ENCODE results near the gene CAMK1D. TPM values are rescaled to one million over a fixed set of nuclear protein-coding genes. Genes with fewer than 3 reads are reported as not detected.

CAMK1D gene
- total RNA-seq, 1 experiment from 2014 or later: 10.2 TPM

- no peak for TF ChIP-seq ZSCAN18 (CRISPR knock-in tag; IDR thresholded peaks at IDR 0.05)
- TF ChIP-seq PRRX2 (CRISPR knock-in tag; IDR thresholded peaks at IDR 0.05): no peak
- no peak for TF ChIP-seq ZNF121 (CRISPR knock-in tag; IDR thresholded peaks at IDR 0.05)
Observed at GRCh38 chr10:12484941-12485805, 135.8 kb downstream of the CAMK1D start (continued).

GRCh38 chr10:12487366-12487765 lies 138.0 kb downstream of the CAMK1D start:
- Mint-ChIP-seq H3K4me3 (no peak overlapping the region), H3K27me3 (ENCODE audit: low read depth) (no peaks in the 10 kb centered on the region), H3K27ac (no peak overlapping the region), H3K4me1 (peaks cover 37% of the 10 kb centered on the region), H3K9me3 (no peaks in the 10 kb centered on the region), H3K36me3 (no peaks in the 10 kb centered on the region)
- ATAC-seq (no peak), DNase-seq (ENCODE audit: low spot score) (no peak)
- ChIA-PET CTCF (interaction anchor here (1.6 kb wide), 1 partner anchor 169 kb away, joined by 5 read pairs; no protein-coding TSS in a partner anchor), POLR2A (no interaction called here)
- TF ChIP-seq, protein P1, sequence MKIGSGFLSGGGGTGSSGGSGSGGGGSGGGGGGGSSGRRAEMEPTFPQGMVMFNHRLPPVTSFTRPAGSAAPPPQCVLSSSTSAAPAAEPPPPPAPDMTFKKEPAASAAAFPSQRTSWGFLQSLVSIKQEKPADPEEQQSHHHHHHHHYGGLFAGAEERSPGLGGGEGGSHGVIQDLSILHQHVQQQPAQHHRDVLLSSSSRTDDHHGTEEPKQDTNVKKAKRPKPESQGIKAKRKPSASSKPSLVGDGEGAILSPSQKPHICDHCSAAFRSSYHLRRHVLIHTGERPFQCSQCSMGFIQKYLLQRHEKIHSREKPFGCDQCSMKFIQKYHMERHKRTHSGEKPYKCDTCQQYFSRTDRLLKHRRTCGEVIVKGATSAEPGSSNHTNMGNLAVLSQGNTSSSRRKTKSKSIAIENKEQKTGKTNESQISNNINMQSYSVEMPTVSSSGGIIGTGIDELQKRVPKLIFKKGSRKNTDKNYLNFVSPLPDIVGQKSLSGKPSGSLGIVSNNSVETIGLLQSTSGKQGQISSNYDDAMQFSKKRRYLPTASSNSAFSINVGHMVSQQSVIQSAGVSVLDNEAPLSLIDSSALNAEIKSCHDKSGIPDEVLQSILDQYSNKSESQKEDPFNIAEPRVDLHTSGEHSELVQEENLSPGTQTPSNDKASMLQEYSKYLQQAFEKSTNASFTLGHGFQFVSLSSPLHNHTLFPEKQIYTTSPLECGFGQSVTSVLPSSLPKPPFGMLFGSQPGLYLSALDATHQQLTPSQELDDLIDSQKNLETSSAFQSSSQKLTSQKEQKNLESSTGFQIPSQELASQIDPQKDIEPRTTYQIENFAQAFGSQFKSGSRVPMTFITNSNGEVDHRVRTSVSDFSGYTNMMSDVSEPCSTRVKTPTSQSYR (CRISPR knock-in tag; IDR thresholded peaks at IDR 0.05): no peak
- no peak for TF ChIP-seq ZNF121 (CRISPR knock-in tag; IDR thresholded peaks at IDR 0.05)
- TF ChIP-seq HMGXB4 (CRISPR knock-in tag; IDR thresholded peaks at IDR 0.05): no peak
- no peak for TF ChIP-seq GRHL2 (CRISPR knock-in tag; IDR thresholded peaks at IDR 0.05; ENCODE audit: insufficient replicate concordance, severe bottlenecking)

GRCh38 chr10:12488626-12489025 lies 139.3 kb downstream of the CAMK1D start:
- H3K9me3 Mint-ChIP-seq: no peaks in the 10 kb centered on the region
- ATAC-seq: no peak
- H3K27me3 Mint-ChIP-seq (ENCODE audit: low read depth): no peaks in the 10 kb centered on the region
- H3K36me3 Mint-ChIP-seq: no peaks in the 10 kb centered on the region
- CTCF ChIA-PET: no interaction called here
- no peak overlapping the region for H3K4me3 Mint-ChIP-seq
- no peak overlapping the region for H3K27ac Mint-ChIP-seq
- DNase-seq (ENCODE audit: low spot score): no peak
- peaks cover 31% of the 10 kb centered on the region for H3K4me1 Mint-ChIP-seq
- POLR2A ChIA-PET: no interaction called here
- no peak for TF ChIP-seq ETV6 (CRISPR knock-in tag; IDR thresholded peaks at IDR 0.05)
- TF ChIP-seq MXD4 (CRISPR knock-in tag; IDR thresholded peaks at IDR 0.05; ENCODE audit: borderline replicate concordance): no peak
- no peak for TF ChIP-seq SMAD4 (CRISPR knock-in tag; IDR thresholded peaks at IDR 0.05)
- no peak for TF ChIP-seq E2F5 (CRISPR knock-in tag; IDR thresholded peaks at IDR 0.05)
- no peak for TF ChIP-seq GRHL2 (CRISPR knock-in tag; IDR thresholded peaks at IDR 0.05; ENCODE audit: insufficient replicate concordance, severe bottlenecking)
- TF ChIP-seq, protein P2, sequence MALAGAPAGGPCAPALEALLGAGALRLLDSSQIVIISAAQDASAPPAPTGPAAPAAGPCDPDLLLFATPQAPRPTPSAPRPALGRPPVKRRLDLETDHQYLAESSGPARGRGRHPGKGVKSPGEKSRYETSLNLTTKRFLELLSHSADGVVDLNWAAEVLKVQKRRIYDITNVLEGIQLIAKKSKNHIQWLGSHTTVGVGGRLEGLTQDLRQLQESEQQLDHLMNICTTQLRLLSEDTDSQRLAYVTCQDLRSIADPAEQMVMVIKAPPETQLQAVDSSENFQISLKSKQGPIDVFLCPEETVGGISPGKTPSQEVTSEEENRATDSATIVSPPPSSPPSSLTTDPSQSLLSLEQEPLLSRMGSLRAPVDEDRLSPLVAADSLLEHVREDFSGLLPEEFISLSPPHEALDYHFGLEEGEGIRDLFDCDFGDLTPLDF (CRISPR knock-in tag; IDR thresholded peaks at IDR 0.05): no peak
- no peak for TF ChIP-seq HMGXB4 (CRISPR knock-in tag; IDR thresholded peaks at IDR 0.05)
- TF ChIP-seq TEAD1 (CRISPR knock-in tag; IDR thresholded peaks at IDR 0.05): no peak
- TF ChIP-seq ZNF232 (CRISPR knock-in tag; IDR thresholded peaks at IDR 0.05): no peak
- no peak for TF ChIP-seq ZNF263 (CRISPR knock-in tag; IDR thresholded peaks at IDR 0.05; ENCODE audit: low read depth)
- TF ChIP-seq, protein P3, sequence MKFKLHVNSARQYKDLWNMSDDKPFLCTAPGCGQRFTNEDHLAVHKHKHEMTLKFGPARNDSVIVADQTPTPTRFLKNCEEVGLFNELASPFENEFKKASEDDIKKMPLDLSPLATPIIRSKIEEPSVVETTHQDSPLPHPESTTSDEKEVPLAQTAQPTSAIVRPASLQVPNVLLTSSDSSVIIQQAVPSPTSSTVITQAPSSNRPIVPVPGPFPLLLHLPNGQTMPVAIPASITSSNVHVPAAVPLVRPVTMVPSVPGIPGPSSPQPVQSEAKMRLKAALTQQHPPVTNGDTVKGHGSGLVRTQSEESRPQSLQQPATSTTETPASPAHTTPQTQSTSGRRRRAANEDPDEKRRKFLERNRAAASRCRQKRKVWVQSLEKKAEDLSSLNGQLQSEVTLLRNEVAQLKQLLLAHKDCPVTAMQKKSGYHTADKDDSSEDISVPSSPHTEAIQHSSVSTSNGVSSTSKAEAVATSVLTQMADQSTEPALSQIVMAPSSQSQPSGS (CRISPR knock-in tag; IDR thresholded peaks at IDR 0.05; ENCODE audit: borderline replicate concordance, low read depth): no peak
- TF ChIP-seq SP1 (CRISPR knock-in tag; conservative IDR thresholded peaks at IDR 0.05): no peak
- no peak for TF ChIP-seq JAZF1 (CRISPR knock-in tag; IDR thresholded peaks at IDR 0.05)
- no peak for TF ChIP-seq CREM (CRISPR knock-in tag; IDR thresholded peaks at IDR 0.05)
- TF ChIP-seq ZNF138 (CRISPR knock-in tag; conservative IDR thresholded peaks at IDR 0.05): no peak
- TF ChIP-seq EMX1 (CRISPR knock-in tag; IDR thresholded peaks at IDR 0.05): no peak
- TF ChIP-seq FOXK1 (CRISPR knock-in tag; IDR thresholded peaks at IDR 0.05): no peak

Measured in WTC11 (cell line).